HFF-Myc (cell line): ENCODE data around the gene SRXN1.

Experiments used
- DNase-seq: peaks from one replicate; pipeline ENCODE4 v3.0.0-alpha.2; 2011; ENCODE audit warnings: low read depth; ENCODE audit errors: extremely low read depth
- H3K4me3 ChIP-seq: replicated peaks from 2 replicates; pipeline ENCODE4 v1.5.1; 2011; ENCODE audit warnings: low read depth, mild to moderate bottlenecking, control low read depth, low read length
- CTCF ChIP-seq: IDR thresholded peaks from 2 replicates; pipeline ENCODE4 v1.5.1; 2012; ENCODE audit warnings: mild to moderate bottlenecking, low read depth, low read length, control low read depth; ENCODE audit errors: missing control alignments

The SRXN1 gene

GRCh38 chr20:653110-653589 lies at the start of gene SRXN1:
Gene SRXN1, minus strand, starts transcription at chr20:653200. Its CDS starts 15 bp downstream, at chr20:653185.
- TF ChIP-seq CTCF, result peak; percentile 32
- DNase-seq, result no peak
- peak within 1 kb of the TSS; percentile 94 for H3K4me3 ChIP-seq

GRCh38 chr20:701401-702129 lies 48.6 kb upstream of the SRXN1 start:
- no peak for TF ChIP-seq CTCF

GRCh38 chr20:699811-700338 lies 46.9 kb upstream of the SRXN1 start:
- no peak for DNase-seq
- no peak for TF ChIP-seq CTCF
- H3K4me3 ChIP-seq, result no peak overlapping the region

More at GRCh38 chr20:701401-702129, 48.6 kb upstream of the SRXN1 start:
- no peak for DNase-seq
- no peak overlapping the region for H3K4me3 ChIP-seq

- no peak for TF ChIP-seq CTCF
- DNase-seq, result no peak
- no peak overlapping the region for H3K4me3 ChIP-seq
These were observed 46.3 kb upstream of the SRXN1 start for GRCh38 chr20:699342-699741.

GRCh38 chr20:698276-698675 lies 45.3 kb upstream of the SRXN1 start:
- DNase-seq, result no peak
- no peak for TF ChIP-seq CTCF

GRCh38 chr20:697826-698225 lies 44.8 kb upstream of the SRXN1 start:
- DNase-seq, result no peak
- H3K4me3 ChIP-seq, result no peak overlapping the region
- TF ChIP-seq CTCF, result no peak

More at GRCh38 chr20:698276-698675, 45.3 kb upstream of the SRXN1 start:
- H3K4me3 ChIP-seq, result no peak overlapping the region
